ENCODE results near the gene LHX6. TPM values are rescaled to one million over a fixed set of nuclear protein-coding genes. Genes with fewer than 3 reads are reported as not detected.

The LHX6 gene
- total RNA-seq, 1 experiment from 2014 or later: 4.1 TPM

DNA sequence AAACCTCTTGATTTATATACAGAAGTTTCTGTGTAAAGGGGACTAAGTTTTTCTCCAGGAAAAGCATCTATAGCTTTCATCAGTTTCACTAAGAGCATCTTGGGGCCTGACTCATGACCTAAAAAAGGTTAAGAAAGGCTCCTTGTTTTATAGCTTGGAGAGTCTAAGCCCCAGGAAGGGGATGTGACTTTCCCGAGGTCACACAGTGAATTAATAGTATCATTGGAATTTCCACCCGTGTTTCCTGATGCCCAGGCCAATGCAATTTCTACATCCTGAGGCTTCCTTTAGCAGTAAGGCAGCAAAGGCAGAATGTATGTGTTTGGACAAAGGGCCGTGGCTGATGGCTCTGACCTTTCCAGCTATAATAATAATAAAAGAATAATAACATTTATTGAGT lies 60.4 kb downstream of the LHX6 start (continued):
- TF ChIP-seq ZBTB33 (IDR thresholded peaks at IDR 0.05; ENCODE audit: extremely low read depth, insufficient replicate concordance, low read length) (no peak), SP1 (IDR thresholded peaks at IDR 0.05; ENCODE audit: low read depth) (no peak), ELF1 (IDR thresholded peaks at IDR 0.05; ENCODE audit: borderline replicate concordance, low read depth) (no peak), POLR2AphosphoS5 (IDR thresholded peaks at IDR 0.05; ENCODE audit: low read depth, low read length) (no peak), SIN3A (IDR thresholded peaks at IDR 0.05; ENCODE audit: low read depth) (no peak), ZNF274 (IDR thresholded peaks at IDR 0.05; ENCODE audit: low read depth, low read length) (no peak)

GRCh38 chr9:122164286-122164685 lies 64.5 kb downstream of the LHX6 start:
- H3K27me3 ChIP-seq (ENCODE audit: insufficient read depth, low read length): no peaks in the 10 kb centered on the region; the same call in 1 of the 2 replicates
- H3K79me2 ChIP-seq (ENCODE audit: insufficient read depth, low read length): peaks cover 2% of the 10 kb centered on the region
- H3K27ac ChIP-seq (ENCODE audit: low read depth, low read length): no peak overlapping the region
- H2AFZ ChIP-seq (ENCODE audit: low read depth, low read length, poor library complexity, severe bottlenecking): no peak overlapping the region
- H3K4me1 ChIP-seq (ENCODE audit: control insufficient read depth in 1 of 2, insufficient read depth in 2 of 2, low read length in 2 of 2): peaks cover 4 to 6% of the 10 kb centered on the region in 2 experiments
- no peaks in the 10 kb centered on the region for H4K20me1 ChIP-seq (ENCODE audit: insufficient read depth)
- peaks cover 0 to 6% of the 10 kb centered on the region in 2 experiments; a peak in 1 of 4 replicates for H3K9me3 ChIP-seq (ENCODE audit: control insufficient read depth in 1 of 2, insufficient read depth in 1 of 2, low read depth in 1 of 2, low read length in 2 of 2)
- ChIA-PET POLR2A (no interaction called here), CTCF (no interaction called here), RAD21 (ENCODE audit: low non-redundant PET in 1 of 2, low total read pairs in 2 of 2, uncharacterized antibody in 2 of 2, unreplicated experiment in 2 of 2) (no interaction called here)
- no peak overlapping the region for H3K9ac ChIP-seq (ENCODE audit: low read length)
- H3K4me2 ChIP-seq (ENCODE audit: low read length): no peak overlapping the region
- H3K9me2 ChIP-seq (ENCODE audit: insufficient read depth): no peaks in the 10 kb centered on the region
- DNase-seq (ENCODE audit: low read depth, low spot score) (no peak), ATAC-seq (no peak)
- H3K36me3 ChIP-seq (ENCODE audit: control insufficient read depth in 1 of 2, insufficient read depth in 2 of 2, low read length in 2 of 2): no peaks in the 10 kb centered on the region
- intact Hi-C loops (cut with micrococcal nuclease): no loop called here
- no TSS peak for BruUV-seq (replicated peaks)
- no peak overlapping the region for H3K4me3 ChIP-seq (replicated peaks in 1 of 2; ENCODE audit: low read depth in 1 of 2, low read length in 2 of 2)
- TF ChIP-seq, protein P1, sequence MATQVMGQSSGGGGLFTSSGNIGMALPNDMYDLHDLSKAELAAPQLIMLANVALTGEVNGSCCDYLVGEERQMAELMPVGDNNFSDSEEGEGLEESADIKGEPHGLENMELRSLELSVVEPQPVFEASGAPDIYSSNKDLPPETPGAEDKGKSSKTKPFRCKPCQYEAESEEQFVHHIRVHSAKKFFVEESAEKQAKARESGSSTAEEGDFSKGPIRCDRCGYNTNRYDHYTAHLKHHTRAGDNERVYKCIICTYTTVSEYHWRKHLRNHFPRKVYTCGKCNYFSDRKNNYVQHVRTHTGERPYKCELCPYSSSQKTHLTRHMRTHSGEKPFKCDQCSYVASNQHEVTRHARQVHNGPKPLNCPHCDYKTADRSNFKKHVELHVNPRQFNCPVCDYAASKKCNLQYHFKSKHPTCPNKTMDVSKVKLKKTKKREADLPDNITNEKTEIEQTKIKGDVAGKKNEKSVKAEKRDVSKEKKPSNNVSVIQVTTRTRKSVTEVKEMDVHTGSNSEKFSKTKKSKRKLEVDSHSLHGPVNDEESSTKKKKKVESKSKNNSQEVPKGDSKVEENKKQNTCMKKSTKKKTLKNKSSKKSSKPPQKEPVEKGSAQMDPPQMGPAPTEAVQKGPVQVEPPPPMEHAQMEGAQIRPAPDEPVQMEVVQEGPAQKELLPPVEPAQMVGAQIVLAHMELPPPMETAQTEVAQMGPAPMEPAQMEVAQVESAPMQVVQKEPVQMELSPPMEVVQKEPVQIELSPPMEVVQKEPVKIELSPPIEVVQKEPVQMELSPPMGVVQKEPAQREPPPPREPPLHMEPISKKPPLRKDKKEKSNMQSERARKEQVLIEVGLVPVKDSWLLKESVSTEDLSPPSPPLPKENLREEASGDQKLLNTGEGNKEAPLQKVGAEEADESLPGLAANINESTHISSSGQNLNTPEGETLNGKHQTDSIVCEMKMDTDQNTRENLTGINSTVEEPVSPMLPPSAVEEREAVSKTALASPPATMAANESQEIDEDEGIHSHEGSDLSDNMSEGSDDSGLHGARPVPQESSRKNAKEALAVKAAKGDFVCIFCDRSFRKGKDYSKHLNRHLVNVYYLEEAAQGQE (IDR thresholded peaks at IDR 0.05; ENCODE audit: low read depth): no peak
- TF ChIP-seq EZH2phosphoT487 (IDR thresholded peaks at IDR 0.05; ENCODE audit: borderline replicate concordance) (no peak), SIN3A (IDR thresholded peaks at IDR 0.05; ENCODE audit: low read depth) (no peak), JUND (IDR thresholded peaks at IDR 0.05) (no peak), CBX3 (IDR thresholded peaks at IDR 0.05; ENCODE audit: low read depth) (no peak), CTCF (IDR thresholded peaks at IDR 0.05 in 2 of 3, conservative IDR thresholded peaks at IDR 0.05 in 1 of 3; ENCODE audit: borderline replicate concordance in 1 of 3, insufficient read depth in 1 of 3, low read depth in 2 of 3, low read length in 2 of 3) (no peak), ZBTB33 (IDR thresholded peaks at IDR 0.05; ENCODE audit: extremely low read depth, insufficient replicate concordance, low read length) (no peak), SP1 (IDR thresholded peaks at IDR 0.05; ENCODE audit: low read depth) (no peak), RAD21 (IDR thresholded peaks at IDR 0.05; ENCODE audit: low read depth) (no peak), EZH2 (IDR thresholded peaks at IDR 0.05) (no peak), YY1 (IDR thresholded peaks at IDR 0.05; ENCODE audit: extremely low read depth, insufficient replicate concordance, low read depth, low read length) (no peak), POLR2AphosphoS5 (IDR thresholded peaks at IDR 0.05; ENCODE audit: low read depth, low read length) (no peak)
